ENCODE data around the gene AMFR. TPM values are rescaled to one million over a fixed set of nuclear protein-coding genes. Genes with fewer than 3 reads are reported as not detected.

AMFR gene
- total RNA-seq, 1 experiment from 2014 or later = 25.6 TPM

- Histone ChIP-seq H4K91ac (ENCODE audit: insufficient read length, low read depth, low read length) (no peak overlapping the region), H3K9me3 (ENCODE audit: control insufficient read depth, low read depth, low read length) (no peaks in the 10 kb centered on the region), H2BK12ac (ENCODE audit: insufficient read length, low read depth, low read length) (no peak overlapping the region), H2BK120ac (ENCODE audit: low read depth, low read length, poor library complexity, severe bottlenecking) (no peak overlapping the region), H3K4ac (ENCODE audit: low read depth, low read length) (no peak overlapping the region), H3K56ac (ENCODE audit: insufficient read length, low read depth, low read length) (no peak overlapping the region), H3K14ac (ENCODE audit: insufficient read depth, low read length) (no peak overlapping the region), H2BK20ac (ENCODE audit: low read depth, low read length, poor library complexity, severe bottlenecking) (no peak overlapping the region), H3K9ac (ENCODE audit: extremely low read depth, insufficient read length, low read length) (no peak overlapping the region), H4K8ac (replicated peaks; ENCODE audit: insufficient read length, low read depth, low read length) (no peak overlapping the region), H4K20me1 (ENCODE audit: control insufficient read depth, insufficient read depth, insufficient read length) (no peaks in the 10 kb centered on the region), H2BK15ac (ENCODE audit: low read depth, low read length) (no peak overlapping the region), H2AFZ (ENCODE audit: low read length) (no peak overlapping the region), H3K23me2 (ENCODE audit: insufficient read length, low read depth, low read length, poor library complexity, severe bottlenecking) (no peaks in the 10 kb centered on the region), H3T11ph (ENCODE audit: low read length) (no peak overlapping the region), H3K18ac (ENCODE audit: insufficient read length, low read depth, low read length) (no peak overlapping the region), H3K27me3 (ENCODE audit: insufficient read depth, low read length) (no peaks in the 10 kb centered on the region), H3K27ac (ENCODE audit: insufficient read length, low read depth, low read length) (no peak overlapping the region), H3K4me2 (ENCODE audit: insufficient read depth, insufficient read length, low read length) (no peak overlapping the region), H3K23ac (ENCODE audit: insufficient read length, low read depth, low read length) (no peak overlapping the region), H3K4me1 (ENCODE audit: insufficient read depth, low read length) (no peaks in the 10 kb centered on the region; the same call in 1 of the 2 replicates), H2BK5ac (ENCODE audit: insufficient read length, low read length) (no peak overlapping the region), H3K79me1 (ENCODE audit: insufficient read depth, low read depth, low read length, poor library complexity, severe bottlenecking) (no peaks in the 10 kb centered on the region), H3K79me2 (ENCODE audit: insufficient read depth, low read length) (no peaks in the 10 kb centered on the region), H4K5ac (ENCODE audit: insufficient read length, low read depth, low read length) (no peak overlapping the region), H2AK5ac (ENCODE audit: insufficient read length, low read length) (no peak overlapping the region)
- H3K4me3 Mint-ChIP-seq = no peak overlapping the region
- no peaks in the 10 kb centered on the region for H3K9me3 Mint-ChIP-seq
- H3K4me1 Mint-ChIP-seq = peaks cover 26 to 34% of the 10 kb centered on the region in 2 experiments
- H3K36me3 Mint-ChIP-seq (ENCODE audit: insufficient read depth in 1 of 3, low read depth in 3 of 3) = no peaks in the 10 kb centered on the region
- no CpG with 5 or more reads among the region's 7 CpGs for WGBS (ENCODE audit: extremely low coverage, insufficient read length, low lambda C conversion rate)
- TF ChIP-seq CTCF (conservative IDR thresholded peaks at IDR 0.05) = no peak
- H3K27me3 Mint-ChIP-seq (ENCODE audit: low read depth) = no peaks in the 10 kb centered on the region; the same call in none of the 2 replicates
- H3K27ac Mint-ChIP-seq = no peak overlapping the region
- DNase-seq = peak; percentile 10
Observed at GRCh38 chr16:56354016-56354415, 71.3 kb downstream of the AMFR start.
